Nephron progenitor cell (in vitro differentiated cells): ENCODE measurements around the gene TNFAIP8L2.

Source experiments
- DNase-seq: peaks from one replicate; pipeline ENCODE4 v3.0.0; 2021
- H3K27ac Mint-ChIP-seq: 2 replicates; pipeline ENCODE4 v1.8.0; 2021; ENCODE audit warnings: mild to moderate bottlenecking, moderate library complexity, mixed read lengths
- H3K27me3 Mint-ChIP-seq: 2 replicates; pipeline ENCODE4 v1.8.0; 2021; ENCODE audit warnings: mild to moderate bottlenecking, low read depth, mixed read lengths; ENCODE audit not compliant: poor library complexity
- H3K36me3 Mint-ChIP-seq: 2 replicates; pipeline ENCODE4 v1.8.0; 2021; ENCODE audit warnings: low read depth, mixed read lengths
- H3K4me1 Mint-ChIP-seq: 2 replicates; pipeline ENCODE4 v1.8.0; 2021; ENCODE audit warnings: mixed read lengths
- H3K4me3 Mint-ChIP-seq: 2 replicates; pipeline ENCODE4 v1.8.0; 2021; ENCODE audit warnings: mild to moderate bottlenecking, moderate library complexity, mixed read lengths
- H3K9me3 Mint-ChIP-seq: 2 replicates; pipeline ENCODE4 v1.8.0; 2021; ENCODE audit warnings: mild to moderate bottlenecking, moderate library complexity, mixed read lengths
- TF ChIP-seq, protein P1 (sequence below): fragments of 200-600 bp; sonication (generic); IDR thresholded peaks from 2 replicates; pipeline ENCODE4 v1.5.0; 2021; ENCODE audit warnings: antibody characterized with exemption

The TNFAIP8L2 gene

DNA sequence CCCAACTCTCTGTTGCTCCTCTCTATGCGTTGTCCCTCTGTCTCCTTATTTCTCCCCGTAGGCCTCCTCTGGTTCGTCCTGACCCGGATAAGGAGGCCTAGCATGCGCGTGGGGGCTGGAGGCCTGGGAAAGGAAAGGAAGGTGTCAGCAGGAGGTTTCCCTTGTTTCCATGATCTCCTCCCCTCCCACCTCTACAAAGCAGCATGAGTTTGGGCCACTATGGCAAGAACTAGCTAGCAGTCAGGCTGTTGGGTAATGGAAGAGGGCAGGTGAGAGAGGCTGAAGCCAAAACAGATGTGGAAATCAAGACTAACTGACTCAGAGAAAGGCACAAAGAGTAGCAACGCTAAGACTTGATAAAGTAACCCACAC, 9.3 kb upstream of the TNFAIP8L2 start:
- no peaks in the 10 kb centered on the region for H3K9me3 Mint-ChIP-seq
- TF ChIP-seq, protein P1, sequence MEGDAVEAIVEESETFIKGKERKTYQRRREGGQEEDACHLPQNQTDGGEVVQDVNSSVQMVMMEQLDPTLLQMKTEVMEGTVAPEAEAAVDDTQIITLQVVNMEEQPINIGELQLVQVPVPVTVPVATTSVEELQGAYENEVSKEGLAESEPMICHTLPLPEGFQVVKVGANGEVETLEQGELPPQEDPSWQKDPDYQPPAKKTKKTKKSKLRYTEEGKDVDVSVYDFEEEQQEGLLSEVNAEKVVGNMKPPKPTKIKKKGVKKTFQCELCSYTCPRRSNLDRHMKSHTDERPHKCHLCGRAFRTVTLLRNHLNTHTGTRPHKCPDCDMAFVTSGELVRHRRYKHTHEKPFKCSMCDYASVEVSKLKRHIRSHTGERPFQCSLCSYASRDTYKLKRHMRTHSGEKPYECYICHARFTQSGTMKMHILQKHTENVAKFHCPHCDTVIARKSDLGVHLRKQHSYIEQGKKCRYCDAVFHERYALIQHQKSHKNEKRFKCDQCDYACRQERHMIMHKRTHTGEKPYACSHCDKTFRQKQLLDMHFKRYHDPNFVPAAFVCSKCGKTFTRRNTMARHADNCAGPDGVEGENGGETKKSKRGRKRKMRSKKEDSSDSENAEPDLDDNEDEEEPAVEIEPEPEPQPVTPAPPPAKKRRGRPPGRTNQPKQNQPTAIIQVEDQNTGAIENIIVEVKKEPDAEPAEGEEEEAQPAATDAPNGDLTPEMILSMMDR: no peak
- DNase-seq: no peak
- peaks cover 3% of the 10 kb centered on the region for H3K36me3 Mint-ChIP-seq
- H3K4me1 Mint-ChIP-seq: peaks cover 48% of the 10 kb centered on the region
- H3K27ac Mint-ChIP-seq: no peak overlapping the region
- peak overlapping the region; percentile 87 for H3K4me3 Mint-ChIP-seq
- peaks cover 20% of the 10 kb centered on the region for H3K27me3 Mint-ChIP-seq

DNA sequence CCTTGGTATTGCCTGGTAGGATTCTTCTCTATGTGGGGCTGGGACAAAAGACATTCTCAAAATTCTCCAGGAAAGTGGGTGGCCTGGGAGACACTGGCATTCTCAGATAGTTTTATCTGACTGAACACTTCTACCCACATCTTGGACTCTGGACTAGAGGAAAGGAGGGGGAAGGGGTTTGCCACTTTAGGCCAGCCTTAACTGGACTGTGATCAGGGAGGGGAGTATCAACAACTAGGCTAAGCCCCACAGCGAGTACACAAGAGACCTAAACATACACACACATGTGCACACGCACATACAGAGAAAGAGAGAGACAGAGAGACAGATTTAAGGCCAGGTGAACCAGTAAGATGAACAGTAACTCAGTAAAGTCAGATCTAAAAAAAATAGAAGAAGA, 8.8 kb upstream of the TNFAIP8L2 start:
- Mint-ChIP-seq H3K4me1 (peaks cover 44% of the 10 kb centered on the region), H3K27ac (no peak overlapping the region), H3K27me3 (peaks cover 20% of the 10 kb centered on the region), H3K36me3 (no peaks in the 10 kb centered on the region), H3K9me3 (no peaks in the 10 kb centered on the region), H3K4me3 (peak overlapping the region; percentile 87)
- TF ChIP-seq, protein P1: no peak
- DNase-seq: no peak

GRCh38 chr1:151157067-151157531, 650 bp downstream of the TNFAIP8L2 start:
- H3K4me3 Mint-ChIP-seq: no peak overlapping the region
- no peaks in the 10 kb centered on the region for H3K27me3 Mint-ChIP-seq
- no peaks in the 10 kb centered on the region for H3K9me3 Mint-ChIP-seq
- peaks cover 11% of the 10 kb centered on the region for H3K4me1 Mint-ChIP-seq
- H3K27ac Mint-ChIP-seq: no peak overlapping the region
- no peak for DNase-seq
- TF ChIP-seq, protein P1: no peak
- peaks cover 31% of the 10 kb centered on the region for H3K36me3 Mint-ChIP-seq

- TF ChIP-seq, protein P1: no peak
- DNase-seq: no peak
- no peaks in the 10 kb centered on the region for H3K9me3 Mint-ChIP-seq
- H3K4me1 Mint-ChIP-seq: peaks cover 11% of the 10 kb centered on the region
- H3K36me3 Mint-ChIP-seq: peaks cover 31% of the 10 kb centered on the region
- H3K4me3 Mint-ChIP-seq: no peak overlapping the region
- H3K27ac Mint-ChIP-seq: peak overlapping the region; percentile 64
- no peaks in the 10 kb centered on the region for H3K27me3 Mint-ChIP-seq
Measured at GRCh38 chr1:151158326-151158725, 1.9 kb downstream of the TNFAIP8L2 start.

GRCh38 chr1:151158751-151159251, 2.4 kb downstream of the TNFAIP8L2 start:
- Mint-ChIP-seq H3K9me3 (no peaks in the 10 kb centered on the region), H3K27ac (no peak overlapping the region)

DNA sequence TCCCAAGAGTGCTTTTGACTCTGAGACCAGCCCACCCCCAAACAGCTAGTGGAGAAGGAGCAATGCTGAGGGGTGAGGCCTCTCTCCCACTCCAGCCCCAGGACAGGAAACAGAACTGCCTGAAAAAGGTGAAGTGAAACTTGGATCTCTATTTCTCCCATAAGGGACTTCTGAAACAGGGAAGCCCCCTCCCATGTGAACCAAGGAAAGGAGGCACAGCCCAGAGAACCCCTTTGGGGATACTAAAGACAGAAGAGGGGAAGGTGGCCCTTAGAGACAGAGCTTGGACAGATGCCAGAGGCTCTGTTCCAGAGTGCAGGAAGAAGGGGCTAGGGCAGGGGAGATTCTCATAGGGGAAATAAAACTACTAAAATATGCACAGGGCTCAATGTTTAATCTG, 2.9 kb downstream of the TNFAIP8L2 start:
- no peak for DNase-seq
- H3K27ac Mint-ChIP-seq: no peak overlapping the region
- H3K27me3 Mint-ChIP-seq: no peaks in the 10 kb centered on the region
- no peak overlapping the region for H3K4me3 Mint-ChIP-seq
- TF ChIP-seq, protein P1: no peak
- H3K36me3 Mint-ChIP-seq: peaks cover 31% of the 10 kb centered on the region
- H3K4me1 Mint-ChIP-seq: peaks cover 20% of the 10 kb centered on the region
- no peaks in the 10 kb centered on the region for H3K9me3 Mint-ChIP-seq

More at GRCh38 chr1:151158751-151159251, 2.4 kb downstream of the TNFAIP8L2 start:
- H3K27me3 Mint-ChIP-seq: no peaks in the 10 kb centered on the region
- H3K4me1 Mint-ChIP-seq: peaks cover 14% of the 10 kb centered on the region
- no peak for DNase-seq
- TF ChIP-seq, protein P1: no peak
- peaks cover 31% of the 10 kb centered on the region for H3K36me3 Mint-ChIP-seq
- H3K4me3 Mint-ChIP-seq: no peak overlapping the region
